KMS-11 (cell line): Measurements from ENCODE around the gene WASF2.
"Not testable (repeated sequence)": the region's sequence is repeated elsewhere in the genome, so short reads cannot be mapped to it uniquely, and the experiment has no call there.

Source experiments
- H2AFZ ChIP-seq: fragments of 200-600 bp; sonication (generic); 2 replicates; pipeline ENCODE4 v1.6.1; 2016; ENCODE audit warnings: antibody characterized with exemption, mixed run types, low read depth
- H3K27ac ChIP-seq: fragments of 200-600 bp; sonication (generic); 2 replicates; pipeline ENCODE4 v1.6.1; 2016; ENCODE audit warnings: mild to moderate bottlenecking, mixed run types
- H3K27me3 ChIP-seq: fragments of 200-600 bp; sonication (generic); 2 replicates; pipeline ENCODE4 v1.6.1; 2017; ENCODE audit warnings: mild to moderate bottlenecking, low read depth, mixed run types, moderate library complexity; ENCODE audit not compliant: insufficient read depth
- H3K36me3 ChIP-seq: fragments of 200-600 bp; sonication (generic); 2 replicates; pipeline ENCODE4 v1.6.1; 2017; ENCODE audit warnings: mild to moderate bottlenecking, mixed run types; ENCODE audit not compliant: insufficient read depth
- H3K4me1 ChIP-seq: fragments of 200-600 bp; sonication (generic); 2 replicates; pipeline ENCODE4 v1.6.1; 2016; ENCODE audit warnings: mild to moderate bottlenecking, low read depth, mixed run types; ENCODE audit not compliant: poor library complexity, severe bottlenecking
- H3K4me2 ChIP-seq: fragments of 200-600 bp; sonication (generic); 2 replicates; pipeline ENCODE4 v1.7.0; 2016; ENCODE audit warnings: mild to moderate bottlenecking, mixed run types
- H3K4me3 ChIP-seq: fragments of 200-600 bp; sonication (generic); IDR thresholded peaks from 2 replicates; pipeline ENCODE4 v1.6.1; 2017; ENCODE audit warnings: low read depth, low read length, mixed read lengths; ENCODE audit not compliant: insufficient read depth
- H3K79me2 ChIP-seq: fragments of 200-600 bp; sonication (generic); 2 replicates; pipeline ENCODE4 v1.6.1; 2016; ENCODE audit warnings: low read depth, mixed run types; ENCODE audit not compliant: insufficient read depth
- H3K9ac ChIP-seq: fragments of 200-600 bp; sonication (generic); 2 replicates; pipeline ENCODE4 v1.6.1; 2016; ENCODE audit warnings: mild to moderate bottlenecking, mixed run types
- H4K20me1 ChIP-seq: fragments of 200-600 bp; sonication (generic); 2 replicates; pipeline ENCODE4 v1.6.1; 2016; ENCODE audit warnings: mild to moderate bottlenecking, mixed run types; ENCODE audit not compliant: insufficient read depth
- CTCF ChIP-seq: fragments of 200-600 bp; sonication (generic); conservative IDR thresholded peaks from 2 replicates; pipeline ENCODE4 v1.6.1; 2017; ENCODE audit warnings: low read depth, mild to moderate bottlenecking, antibody characterized with exemption, low read length, moderate library complexity, mixed read lengths

The WASF2 gene

GRCh38 chr1:27469334-27469733 is 20.6 kb downstream of the WASF2 start:
- H4K20me1 ChIP-seq, result no peaks in the 10 kb centered on the region
- no peak for TF ChIP-seq CTCF
- H3K27me3 ChIP-seq, result no peaks in the 10 kb centered on the region
- no peak overlapping the region for H3K9ac ChIP-seq
- no peak overlapping the region for H3K27ac ChIP-seq
- no peak overlapping the region for H3K4me2 ChIP-seq
- H3K36me3 ChIP-seq, result no peaks in the 10 kb centered on the region
- peaks cover 16% of the 10 kb centered on the region for H3K4me1 ChIP-seq
- no peak overlapping the region for H3K4me3 ChIP-seq
- peaks cover 71% of the 10 kb centered on the region for H3K79me2 ChIP-seq
- H2AFZ ChIP-seq, result no peak overlapping the region

- H3K27me3 ChIP-seq, H3K4me2 ChIP-seq, H3K4me3 ChIP-seq, H4K20me1 ChIP-seq, H3K9ac ChIP-seq, H2AFZ ChIP-seq, H3K27ac ChIP-seq, H3K36me3 ChIP-seq: not testable (repeated sequence)
- Histone ChIP-seq H3K4me1 (peaks cover 20% of the 10 kb centered on the region), H3K79me2 (peaks cover 69% of the 10 kb centered on the region)
These were observed 21.6 kb downstream of the WASF2 start for GRCh38 chr1:27468378-27468777.

GRCh38 chr1:27464926-27465647 is 24.9 kb downstream of the WASF2 start:
- peaks cover 20% of the 10 kb centered on the region for H3K4me1 ChIP-seq
- H2AFZ ChIP-seq, result no peak overlapping the region
- H3K79me2 ChIP-seq, result peaks cover 64% of the 10 kb centered on the region
- H4K20me1 ChIP-seq, result no peaks in the 10 kb centered on the region
- H3K36me3 ChIP-seq, result no peaks in the 10 kb centered on the region
- H3K4me3 ChIP-seq, result no peak overlapping the region
- H3K27ac ChIP-seq, result no peak overlapping the region
- no peaks in the 10 kb centered on the region for H3K27me3 ChIP-seq
- H3K4me2 ChIP-seq, result no peak overlapping the region
- TF ChIP-seq CTCF, result no peak
- no peak overlapping the region for H3K9ac ChIP-seq

- not testable (repeated sequence) for H3K4me3 ChIP-seq, H3K27me3 ChIP-seq, H3K4me2 ChIP-seq, H2AFZ ChIP-seq, H3K36me3 ChIP-seq, H3K27ac ChIP-seq, H3K9ac ChIP-seq, H4K20me1 ChIP-seq
- peaks cover 54% of the 10 kb centered on the region for H3K79me2 ChIP-seq
- H3K4me1 ChIP-seq, result peaks cover 16% of the 10 kb centered on the region
These were observed 26.1 kb downstream of the WASF2 start for GRCh38 chr1:27463916-27464315.

GRCh38 chr1:27458521-27458920 is 31.4 kb downstream of the WASF2 start:
- H4K20me1 ChIP-seq, H3K27ac ChIP-seq, H3K4me3 ChIP-seq, H3K4me2 ChIP-seq, H3K27me3 ChIP-seq, H2AFZ ChIP-seq, H3K36me3 ChIP-seq, H3K9ac ChIP-seq, H3K4me1 ChIP-seq: not testable (repeated sequence)
- H3K79me2 ChIP-seq, result peaks cover 34% of the 10 kb centered on the region

GRCh38 chr1:27455139-27455811 is 34.7 kb downstream of the WASF2 start:
- Histone ChIP-seq H3K36me3 (no peaks in the 10 kb centered on the region), H3K27ac (no peak overlapping the region), H3K4me1 (peaks cover 14% of the 10 kb centered on the region), H3K4me2 (no peak overlapping the region), H3K79me2 (peaks cover 18% of the 10 kb centered on the region), H4K20me1 (no peaks in the 10 kb centered on the region), H3K27me3 (no peaks in the 10 kb centered on the region), H3K4me3 (no peak overlapping the region), H2AFZ (no peak overlapping the region), H3K9ac (no peak overlapping the region)
- TF ChIP-seq CTCF, result no peak
